Middle frontal gyrus (tissue), 1 donor: ENCODE measurements around the gene PCGF5.
"Not testable (repeated sequence)": the region's sequence is repeated elsewhere in the genome, so short reads cannot be mapped to it uniquely, and the experiment has no call there.

Experiments
- DNase-seq: peaks from one replicate; pipeline ENCODE4 v3.0.0-alpha.2; 2015; ENCODE audit warnings: low spot score; ENCODE audit errors: extremely low spot score

The PCGF5 gene

GRCh38 chr10:91284486-91285090 is 64.1 kb downstream of the PCGF5 start:
- DNase-seq: no peak

DNA sequence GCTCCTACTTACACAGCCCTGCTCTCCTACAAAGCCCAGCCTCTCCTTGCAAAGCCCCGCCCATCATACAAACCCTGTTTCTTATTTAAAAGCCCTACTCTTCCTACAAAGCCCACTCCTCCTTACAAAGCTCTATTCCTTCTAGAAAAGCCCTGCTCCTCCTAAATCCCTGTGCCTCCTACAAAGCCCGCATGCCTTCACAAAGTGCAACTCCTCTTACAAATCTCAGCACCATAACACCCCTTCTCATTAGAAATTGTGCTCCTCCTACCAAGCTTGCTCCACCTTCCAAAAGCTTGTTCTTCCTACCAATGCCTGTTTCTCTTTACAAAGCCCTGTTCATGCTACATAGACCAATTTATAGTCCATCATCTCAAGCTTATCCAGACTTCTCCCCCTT is 66.1 kb downstream of the PCGF5 start:
- DNase-seq: no peak

DNA sequence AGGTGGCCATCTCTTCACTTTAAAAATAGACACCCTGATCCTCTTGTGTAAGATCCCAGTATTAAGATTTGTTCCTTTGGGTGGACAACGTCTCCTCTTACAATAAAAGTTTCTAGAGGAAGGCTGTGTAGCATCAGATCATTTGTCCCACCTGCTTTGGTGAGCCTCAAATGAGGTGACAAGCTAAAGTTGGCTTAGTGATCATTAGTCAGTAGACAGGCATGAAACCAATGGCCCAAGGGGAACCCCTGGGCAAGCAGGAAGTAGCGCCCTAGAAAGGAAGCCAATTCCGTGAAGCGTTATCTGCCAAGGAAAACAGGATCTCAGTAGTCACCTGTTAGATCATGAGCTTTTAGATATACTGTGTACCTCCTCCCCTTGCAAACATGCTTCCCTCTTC is 66.8 kb downstream of the PCGF5 start:
- DNase-seq: no peak

- no peak for DNase-seq
Observed at GRCh38 chr10:91287912-91288311, 67.4 kb downstream of the PCGF5 start.

DNA sequence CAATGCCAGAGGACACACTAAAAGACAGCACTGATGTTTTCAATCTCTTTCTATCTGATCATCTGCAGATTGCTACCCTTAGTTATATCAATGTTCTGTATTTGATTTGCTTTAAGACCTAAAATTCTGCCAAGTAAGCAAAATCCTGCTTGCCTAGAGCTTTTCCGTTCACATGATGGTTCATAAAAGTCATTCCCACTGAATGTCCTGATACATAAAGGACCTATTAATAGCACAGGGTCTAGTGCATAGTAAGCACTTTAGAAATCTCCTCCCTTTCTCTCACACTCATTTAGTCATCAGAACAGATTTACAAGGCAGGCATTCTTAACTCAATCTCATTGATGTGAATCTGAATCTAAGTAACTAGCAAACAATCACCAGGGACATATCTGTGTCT is 68.8 kb downstream of the PCGF5 start:
- no peak for DNase-seq

DNA sequence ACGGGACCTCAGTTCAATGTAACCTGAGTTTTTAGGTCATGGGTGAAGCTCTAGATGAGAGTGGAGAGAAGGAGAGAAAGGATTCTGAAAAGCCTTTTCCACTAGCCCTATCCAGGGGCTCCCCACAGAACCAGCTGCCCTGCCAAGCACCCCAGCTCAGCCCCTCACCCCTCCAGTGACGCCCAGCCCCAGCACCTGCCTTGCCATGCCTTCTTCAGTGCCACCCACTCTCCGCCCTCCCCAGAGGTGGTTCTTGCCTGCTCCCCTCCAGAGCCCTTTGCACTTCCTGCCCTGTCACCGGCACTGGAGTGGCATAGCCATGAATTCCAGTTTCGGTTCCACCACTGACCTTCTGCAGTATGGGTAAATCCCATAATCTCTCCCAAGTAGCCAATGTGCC is 70.1 kb downstream of the PCGF5 start:
- DNase-seq: no peak

DNA sequence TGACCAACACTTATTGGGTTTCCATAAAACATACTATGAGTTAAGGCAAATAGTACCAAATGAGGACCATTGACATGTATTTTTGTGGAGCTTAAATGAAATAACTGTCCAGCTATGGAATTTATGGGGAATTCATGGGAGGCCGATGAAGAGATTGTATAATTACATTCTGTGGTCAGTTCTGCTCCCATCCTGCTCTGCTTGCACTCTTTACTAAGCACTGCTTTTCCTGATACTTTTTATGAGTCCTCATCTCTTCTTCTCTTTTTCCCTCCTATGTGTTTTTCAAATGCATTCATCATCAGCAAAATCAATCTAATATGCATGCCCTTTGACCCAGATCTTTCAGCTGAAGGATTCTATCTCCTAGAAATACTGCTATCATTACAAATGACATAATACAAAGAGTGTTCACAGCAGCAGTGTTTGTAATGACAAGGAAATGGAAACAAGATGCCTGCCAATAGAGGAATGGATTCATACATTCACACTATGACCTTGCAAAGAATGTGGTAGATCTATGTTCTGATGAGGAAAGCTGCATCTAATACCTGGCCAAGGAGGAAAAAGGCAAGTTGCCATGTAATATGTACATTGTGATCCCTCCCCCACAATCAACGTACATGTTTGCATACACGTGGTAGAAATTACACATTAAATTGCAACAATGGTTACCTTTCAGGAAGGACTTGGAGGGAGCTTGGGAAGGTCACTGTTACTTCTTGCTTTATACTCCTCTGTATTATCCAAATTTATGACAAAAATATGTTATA is 73.9 kb downstream of the PCGF5 start:
- no peak for DNase-seq

DNA sequence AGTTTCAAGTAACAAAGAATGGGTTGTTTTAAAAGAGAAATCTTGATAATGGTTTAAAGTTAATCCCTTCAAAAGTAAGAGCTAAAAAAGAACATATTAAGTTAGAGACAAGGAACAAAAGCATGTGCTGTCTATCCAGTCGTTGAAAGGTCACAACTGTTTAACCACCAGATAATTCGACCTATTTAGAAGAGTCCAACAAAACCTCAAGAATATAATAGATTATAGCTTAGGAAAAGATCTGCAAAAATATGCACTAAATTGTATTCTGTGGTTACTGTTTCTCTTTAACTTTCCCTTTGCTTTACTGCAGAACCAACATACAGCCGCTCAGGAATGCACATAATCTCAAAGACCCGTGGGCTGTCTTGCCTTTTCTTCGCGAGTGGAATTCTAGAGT is 74.9 kb downstream of the PCGF5 start:
- DNase-seq: no peak

GRCh38 chr10:91296471-91296870 is 76.0 kb downstream of the PCGF5 start:
- no peak for DNase-seq

DNA sequence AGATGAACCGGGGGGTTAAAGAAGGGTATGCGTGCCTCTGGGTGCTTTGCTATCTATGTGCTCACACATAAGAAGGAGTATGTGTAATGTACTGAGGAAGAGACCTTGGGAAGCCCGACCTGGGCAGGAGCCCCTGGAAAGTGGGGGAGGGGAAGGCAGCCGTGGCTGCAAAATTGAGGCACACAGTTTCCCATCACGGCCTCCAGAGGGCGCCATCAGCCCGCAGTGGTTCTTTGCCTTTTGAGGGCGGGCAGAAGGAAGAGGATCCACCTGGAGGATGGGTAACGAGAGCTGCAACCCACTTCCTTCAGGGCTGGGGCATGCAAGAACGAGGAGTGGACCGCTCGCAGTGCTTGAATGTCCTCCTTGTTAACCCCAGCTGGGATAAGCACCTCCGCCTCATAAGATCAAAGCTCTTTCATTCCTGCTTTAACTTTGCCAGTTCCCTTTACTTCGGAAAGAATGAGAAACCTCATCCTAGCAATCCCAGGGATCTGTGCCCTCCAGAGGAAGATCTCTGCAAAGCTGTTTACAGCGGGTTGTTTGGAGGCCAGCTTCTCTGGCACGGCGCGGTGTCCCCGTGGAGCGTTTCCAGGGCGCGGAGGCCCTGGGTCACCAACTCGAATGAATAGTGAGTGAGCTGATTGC is 77.9 kb downstream of the PCGF5 start:
- peak; percentile 61 for DNase-seq

- no peak for DNase-seq
Observed at GRCh38 chr10:91299999-91300575, 79.6 kb downstream of the PCGF5 start.

DNA sequence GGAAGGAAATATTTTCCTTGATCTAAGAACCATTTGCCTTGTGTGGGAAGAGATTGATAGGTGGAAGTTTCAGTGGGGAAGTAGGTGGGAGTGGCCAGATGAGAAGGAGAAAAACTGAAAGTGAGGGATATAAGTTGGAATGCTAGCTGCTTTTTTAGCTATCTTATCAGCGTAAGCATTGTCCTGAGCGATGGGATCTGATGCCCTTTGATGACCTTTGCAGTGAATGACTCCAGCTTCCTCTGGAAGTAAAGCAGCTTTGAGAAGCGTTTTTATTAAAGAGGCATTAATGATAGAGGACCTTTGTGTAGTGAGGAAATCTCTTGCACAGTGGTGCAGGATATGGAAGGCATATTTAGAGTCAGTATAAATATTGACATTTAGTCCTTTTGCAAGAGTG is 82.5 kb downstream of the PCGF5 start:
- not testable (repeated sequence) for DNase-seq

- DNase-seq: not testable (repeated sequence)
Observed at GRCh38 chr10:91305979-91306378, 85.5 kb downstream of the PCGF5 start.

DNA sequence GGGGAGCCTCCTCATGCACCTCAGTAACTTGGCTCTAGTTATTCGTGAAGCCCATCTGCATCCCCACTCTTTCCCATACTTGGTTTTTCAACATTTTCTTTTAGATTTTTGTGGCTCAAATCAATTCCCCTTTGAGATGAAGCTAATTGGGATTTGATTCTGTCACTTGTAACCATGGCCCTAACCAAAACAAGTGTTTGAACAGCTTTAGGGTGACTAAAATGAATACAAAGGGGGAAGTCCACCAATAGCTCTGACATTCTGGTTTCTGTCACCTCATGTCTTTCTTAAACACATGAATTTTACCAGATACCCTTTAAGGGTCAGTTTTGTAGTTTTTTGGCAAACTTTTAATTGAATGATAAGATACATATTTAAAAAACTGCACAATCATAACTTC is 87.0 kb downstream of the PCGF5 start:
- no peak for DNase-seq

DNA sequence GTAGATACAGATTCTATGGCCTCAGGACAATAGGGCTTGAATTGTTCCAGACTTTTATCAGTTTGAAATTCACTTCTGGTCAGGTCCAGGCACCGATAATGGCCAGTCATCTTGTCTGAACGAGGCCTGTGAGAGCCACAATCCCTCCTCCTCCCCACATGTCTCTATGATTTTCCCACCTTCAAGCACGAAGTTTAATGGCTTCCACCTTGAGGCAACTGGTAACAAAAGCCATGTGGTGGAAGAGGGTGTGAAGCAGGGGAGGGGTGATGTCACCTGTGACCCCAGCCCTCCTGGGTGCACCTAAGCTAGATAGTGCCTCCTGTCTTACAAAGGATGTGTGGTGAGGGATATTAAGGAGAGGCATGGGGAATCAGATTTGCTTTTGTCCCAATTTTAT is 89.2 kb downstream of the PCGF5 start:
- DNase-seq: no peak

DNA sequence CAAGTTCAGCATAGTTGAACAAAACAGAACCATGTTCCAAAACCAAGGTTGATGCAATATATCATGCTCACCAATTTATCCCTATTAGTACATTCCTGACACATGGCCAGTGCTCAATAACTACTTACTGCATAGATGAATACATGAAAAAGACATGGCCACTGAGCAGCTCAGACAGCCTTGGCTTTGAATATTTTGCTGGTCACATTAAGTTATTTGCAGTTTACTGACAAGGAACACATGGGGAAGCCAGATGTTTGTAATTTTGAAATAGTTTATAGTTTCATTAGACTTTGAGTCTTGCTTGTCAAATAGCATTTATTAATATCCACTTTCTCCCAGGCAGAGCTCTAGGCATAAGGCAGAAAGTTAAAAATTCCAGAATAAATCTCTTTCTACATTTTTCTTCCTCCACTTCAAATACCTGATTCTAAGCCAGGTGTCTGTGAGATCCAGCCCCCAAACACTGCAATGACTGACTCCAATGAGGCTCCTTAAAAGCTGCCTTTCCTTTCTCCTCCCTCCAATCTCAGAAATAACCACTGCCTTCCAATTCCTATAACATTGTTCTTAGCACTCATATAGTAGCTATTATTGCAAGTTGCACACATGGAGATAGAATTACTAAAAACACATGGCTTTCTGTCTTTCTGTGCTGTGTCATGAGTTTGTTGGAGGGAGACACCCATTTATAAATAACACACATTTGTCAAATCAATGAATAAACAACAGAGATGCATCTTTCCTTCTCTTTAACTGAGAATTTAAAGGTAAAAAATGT is 91.3 kb downstream of the PCGF5 start:
- no peak for DNase-seq

GRCh38 chr10:91312382-91312733 is 91.9 kb downstream of the PCGF5 start:
- DNase-seq: no peak

GRCh38 chr10:91313796-91314485 is 93.5 kb downstream of the PCGF5 start:
- no peak for DNase-seq

- DNase-seq: no peak
Observed at GRCh38 chr10:91316486-91316885, 96.0 kb downstream of the PCGF5 start.

DNA sequence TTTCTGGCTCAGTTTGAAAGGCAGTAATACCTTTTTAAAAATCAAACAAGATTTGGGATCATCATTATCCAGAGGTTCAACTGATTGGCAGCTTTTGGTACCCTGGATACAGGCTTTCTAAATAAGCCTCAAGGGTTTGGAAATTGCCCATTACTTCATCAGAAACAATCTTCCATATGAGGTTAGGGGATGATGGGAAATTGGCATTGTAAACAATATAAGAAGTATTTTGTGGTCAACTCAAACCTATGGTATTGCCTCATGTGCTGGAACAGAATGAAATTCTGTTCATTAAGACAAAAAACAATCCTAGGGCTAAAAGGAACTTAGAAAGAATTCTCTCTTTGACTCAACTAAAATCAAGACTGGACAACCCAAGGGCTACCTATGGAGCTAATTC is 97.1 kb downstream of the PCGF5 start:
- no peak for DNase-seq

DNA sequence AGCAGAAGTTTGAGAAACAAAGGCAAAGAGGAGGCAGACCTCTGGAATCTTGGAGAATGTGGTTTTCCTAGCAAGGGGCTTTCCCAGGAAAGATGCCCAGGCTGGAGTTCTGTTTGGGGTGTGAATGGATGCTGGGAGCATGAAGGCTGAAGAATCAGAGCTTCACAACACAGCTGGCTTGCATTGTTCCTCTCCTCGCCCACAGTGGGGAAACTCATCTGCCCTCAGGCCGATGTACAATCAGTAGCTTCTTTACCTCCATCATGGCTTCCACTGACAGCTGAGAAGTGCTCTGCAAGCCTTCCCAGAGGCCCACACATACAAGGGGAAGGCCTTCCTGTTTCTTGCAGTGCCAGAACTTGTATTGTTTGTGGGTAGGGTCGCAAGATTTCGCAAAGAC is 98.9 kb downstream of the PCGF5 start:
- no peak for DNase-seq
